ENCODE results near the gene DNAI4. TPM values are rescaled to one million over a fixed set of nuclear protein-coding genes. Genes with fewer than 3 reads are reported as not detected.

Gene DNAI4
- total RNA-seq, 1 donor from 2014 or later, result 34.9 TPM

Other genes starting within 250 kb of the DNAI4 start
- gene DYNLT5, start 172.4 kb downstream of the DNAI4 start, total RNA-seq, result 3.6 TPM
- not detected for gene INSL5, start 123.6 kb downstream of the DNAI4 start, total RNA-seq
- 53.0 TPM for gene MIER1, start 134 bp upstream of the DNAI4 start, total RNA-seq
- 13.6 TPM for gene SLC35D1, start 129.3 kb upstream of the DNAI4 start, total RNA-seq
- gene C1orf141, start 210.1 kb upstream of the DNAI4 start, total RNA-seq, result not detected
- gene IL23R, start 241.6 kb upstream of the DNAI4 start, total RNA-seq, result not detected

Data from occipital lobe (tissue), 1 donor.